Measurements from ENCODE around the gene EWSR1.

- no peak for TF ChIP-seq CTCF (IDR thresholded peaks at IDR 0.05)
- no peak for TF ChIP-seq EZH2 (IDR thresholded peaks at IDR 0.05)
These were observed 1.3 kb upstream of the EWSR1 start for GRCh38 chr22:29266564-29267461.
